ENCODE data around the gene MRTFA. TPM values are rescaled to one million over a fixed set of nuclear protein-coding genes. Genes with fewer than 3 reads are reported as not detected.

The MRTFA gene
- total RNA-seq, 1 donor from 2014 or later, result 11.3 TPM

- peaks cover 11% of the 10 kb centered on the region for H3K79me2 ChIP-seq (ENCODE audit: low read depth)
- H3K36me3 Mint-ChIP-seq, result peaks cover 9% of the 10 kb centered on the region
- TF ChIP-seq EZH2phosphoT487 (IDR thresholded peaks at IDR 0.05) (no peak), EZH2 (IDR thresholded peaks at IDR 0.05) (no peak), CTCF (IDR thresholded peaks at IDR 0.05) (no peak)
- H3K27ac ChIP-seq, result no peak overlapping the region
- no peaks in the 10 kb centered on the region for H3K36me3 ChIP-seq
- H3K27me3 ChIP-seq, result no peaks in the 10 kb centered on the region
- no peak overlapping the region for H3K4me3 ChIP-seq
- H3F3A ChIP-seq (ENCODE audit: low read depth), result no peaks in the 10 kb centered on the region
- H3K4me1 Mint-ChIP-seq, result peaks cover 22% of the 10 kb centered on the region
- no peak overlapping the region for H3K9ac ChIP-seq
- no peak overlapping the region for H3K27ac Mint-ChIP-seq
- no peak overlapping the region for H2AFZ ChIP-seq (replicated peaks)
- H3K9me3 Mint-ChIP-seq, result no peaks in the 10 kb centered on the region
- H3K4me3 Mint-ChIP-seq, result no peak overlapping the region
- no peak overlapping the region for H3K4me2 ChIP-seq
- H3K4me1 ChIP-seq, result peaks cover 7% of the 10 kb centered on the region
- H3K27me3 Mint-ChIP-seq (ENCODE audit: insufficient read depth, low read depth), result peaks cover 7% of the 10 kb centered on the region
- H4K20me1 ChIP-seq (ENCODE audit: low read depth), result peaks cover 47% of the 10 kb centered on the region
- DNase-seq (ENCODE audit: low spot score), result no peak
- H3K9me3 ChIP-seq (ENCODE audit: low read depth), result no peaks in the 10 kb centered on the region
Measured at GRCh38 chr22:40388231-40388630, 248.3 kb downstream of the MRTFA start.

DNA sequence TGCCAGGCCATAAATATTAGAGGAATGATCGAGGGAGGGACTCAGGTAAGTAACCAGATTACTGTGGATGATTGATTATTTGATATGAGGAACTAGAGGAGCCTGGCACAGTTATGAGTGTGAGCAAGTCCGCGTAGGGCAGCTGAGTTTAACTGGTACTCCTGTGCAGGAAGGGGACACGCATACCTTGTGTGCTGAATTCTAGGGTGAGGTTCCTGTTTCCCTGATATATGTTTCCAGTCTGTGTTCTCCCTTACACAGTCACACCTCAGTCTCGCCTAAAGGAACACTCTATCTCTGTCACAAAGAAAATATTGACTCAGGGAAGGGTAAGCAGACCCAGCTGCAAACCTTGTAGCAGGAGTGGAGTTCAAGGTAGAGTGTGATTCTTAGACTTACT lies 248.8 kb downstream of the MRTFA start:
- Histone ChIP-seq H3K4me1 (peaks cover 7% of the 10 kb centered on the region), H3K9ac (no peak overlapping the region), H3K4me2 (no peak overlapping the region), H2AFZ (replicated peaks) (no peak overlapping the region), H3K27me3 (no peaks in the 10 kb centered on the region), H4K20me1 (ENCODE audit: low read depth) (peaks cover 47% of the 10 kb centered on the region), H3K4me3 (no peak overlapping the region), H3K79me2 (ENCODE audit: low read depth) (peaks cover 11% of the 10 kb centered on the region), H3K27ac (no peak overlapping the region), H3F3A (ENCODE audit: low read depth) (no peaks in the 10 kb centered on the region), H3K36me3 (no peaks in the 10 kb centered on the region), H3K9me3 (ENCODE audit: low read depth) (no peaks in the 10 kb centered on the region)
- Mint-ChIP-seq H3K4me1 (peaks cover 22% of the 10 kb centered on the region), H3K27me3 (ENCODE audit: insufficient read depth, low read depth) (peaks cover 4% of the 10 kb centered on the region), H3K27ac (no peak overlapping the region), H3K36me3 (peaks cover 9% of the 10 kb centered on the region), H3K9me3 (no peaks in the 10 kb centered on the region), H3K4me3 (no peak overlapping the region)
- no peak for DNase-seq (ENCODE audit: low spot score)
- TF ChIP-seq EZH2phosphoT487 (IDR thresholded peaks at IDR 0.05), result no peak
- no peak for TF ChIP-seq CTCF (IDR thresholded peaks at IDR 0.05)
- TF ChIP-seq EZH2 (IDR thresholded peaks at IDR 0.05), result no peak

GRCh38 chr22:40385036-40385782 lies 251.3 kb downstream of the MRTFA start:
- no peak for DNase-seq (ENCODE audit: low spot score)
- no peaks in the 10 kb centered on the region for H3K9me3 Mint-ChIP-seq
- no peak overlapping the region for H3K4me3 Mint-ChIP-seq
- no peak overlapping the region for H2AFZ ChIP-seq (replicated peaks)
- peaks cover 7% of the 10 kb centered on the region for H3K4me1 ChIP-seq
- no peaks in the 10 kb centered on the region for H3K36me3 ChIP-seq
- H3K79me2 ChIP-seq (ENCODE audit: low read depth), result peaks cover 23% of the 10 kb centered on the region
- H4K20me1 ChIP-seq (ENCODE audit: low read depth), result peaks cover 25% of the 10 kb centered on the region
- no peak overlapping the region for H3K9ac ChIP-seq
- H3K4me2 ChIP-seq, result no peak overlapping the region
- no peaks in the 10 kb centered on the region for H3K9me3 ChIP-seq (ENCODE audit: low read depth)
- peaks cover 10% of the 10 kb centered on the region for H3K4me1 Mint-ChIP-seq
- no peaks in the 10 kb centered on the region for H3K27me3 ChIP-seq
- no peak overlapping the region for H3K27ac ChIP-seq
- peaks cover 4% of the 10 kb centered on the region for H3K27me3 Mint-ChIP-seq (ENCODE audit: insufficient read depth, low read depth)
- H3F3A ChIP-seq (ENCODE audit: low read depth), result no peaks in the 10 kb centered on the region
- no peak for TF ChIP-seq EZH2phosphoT487 (IDR thresholded peaks at IDR 0.05)
- H3K27ac Mint-ChIP-seq, result no peak overlapping the region
- peaks cover 9% of the 10 kb centered on the region for H3K36me3 Mint-ChIP-seq
- H3K4me3 ChIP-seq, result no peak overlapping the region

- Histone ChIP-seq H3K27me3 (no peaks in the 10 kb centered on the region), H3K4me1 (peaks cover 7% of the 10 kb centered on the region), H3F3A (ENCODE audit: low read depth) (no peaks in the 10 kb centered on the region), H4K20me1 (ENCODE audit: low read depth) (peaks cover 31% of the 10 kb centered on the region), H3K9me3 (ENCODE audit: low read depth) (no peaks in the 10 kb centered on the region), H3K9ac (no peak overlapping the region), H3K4me2 (no peak overlapping the region), H2AFZ (replicated peaks) (no peak overlapping the region), H3K36me3 (no peaks in the 10 kb centered on the region), H3K27ac (no peak overlapping the region), H3K79me2 (ENCODE audit: low read depth) (peaks cover 35% of the 10 kb centered on the region), H3K4me3 (no peak overlapping the region)
- Mint-ChIP-seq H3K27ac (no peak overlapping the region), H3K27me3 (ENCODE audit: insufficient read depth, low read depth) (peaks cover 4% of the 10 kb centered on the region), H3K4me3 (no peak overlapping the region), H3K9me3 (no peaks in the 10 kb centered on the region), H3K4me1 (peaks cover 10% of the 10 kb centered on the region), H3K36me3 (peaks cover 8% of the 10 kb centered on the region)
- DNase-seq (ENCODE audit: low spot score), result no peak
- TF ChIP-seq CTCF (IDR thresholded peaks at IDR 0.05), result no peak
- TF ChIP-seq EZH2 (IDR thresholded peaks at IDR 0.05), result no peak
- no peak for TF ChIP-seq EZH2phosphoT487 (IDR thresholded peaks at IDR 0.05)
Measured at GRCh38 chr22:40383905-40384304, 252.6 kb downstream of the MRTFA start.
